ENCODE results near the gene TEKT5.

DNA sequence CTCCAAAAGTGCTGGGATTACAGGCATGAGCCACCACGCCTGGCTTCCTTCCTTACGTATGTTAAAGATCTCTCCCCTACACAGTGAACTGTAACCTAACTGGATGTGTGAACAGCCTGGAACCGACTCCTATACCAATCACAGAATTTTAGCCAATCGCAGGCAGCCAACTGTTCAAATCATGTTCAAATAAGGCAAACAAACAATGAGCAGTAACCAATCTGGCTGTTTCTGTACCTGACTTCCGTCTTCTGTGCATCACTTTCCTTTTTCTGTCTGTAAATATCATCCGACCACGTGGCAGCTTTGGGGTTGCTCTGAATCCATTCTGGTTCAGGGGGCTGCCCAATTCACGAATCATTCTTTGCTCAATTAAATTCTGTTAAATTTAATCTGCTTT lies 27.5 kb downstream of the TEKT5 start:
- TF ChIP-seq, protein P1, sequence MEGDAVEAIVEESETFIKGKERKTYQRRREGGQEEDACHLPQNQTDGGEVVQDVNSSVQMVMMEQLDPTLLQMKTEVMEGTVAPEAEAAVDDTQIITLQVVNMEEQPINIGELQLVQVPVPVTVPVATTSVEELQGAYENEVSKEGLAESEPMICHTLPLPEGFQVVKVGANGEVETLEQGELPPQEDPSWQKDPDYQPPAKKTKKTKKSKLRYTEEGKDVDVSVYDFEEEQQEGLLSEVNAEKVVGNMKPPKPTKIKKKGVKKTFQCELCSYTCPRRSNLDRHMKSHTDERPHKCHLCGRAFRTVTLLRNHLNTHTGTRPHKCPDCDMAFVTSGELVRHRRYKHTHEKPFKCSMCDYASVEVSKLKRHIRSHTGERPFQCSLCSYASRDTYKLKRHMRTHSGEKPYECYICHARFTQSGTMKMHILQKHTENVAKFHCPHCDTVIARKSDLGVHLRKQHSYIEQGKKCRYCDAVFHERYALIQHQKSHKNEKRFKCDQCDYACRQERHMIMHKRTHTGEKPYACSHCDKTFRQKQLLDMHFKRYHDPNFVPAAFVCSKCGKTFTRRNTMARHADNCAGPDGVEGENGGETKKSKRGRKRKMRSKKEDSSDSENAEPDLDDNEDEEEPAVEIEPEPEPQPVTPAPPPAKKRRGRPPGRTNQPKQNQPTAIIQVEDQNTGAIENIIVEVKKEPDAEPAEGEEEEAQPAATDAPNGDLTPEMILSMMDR (IDR thresholded peaks at IDR 0.05; ENCODE audit: low read length): no peak
- TF ChIP-seq EZH2phosphoT487 (IDR thresholded peaks at IDR 0.05; ENCODE audit: low read length): no peak
